H1 (cell line): Measurements from ENCODE around the gene KCNMA1. TPM values are rescaled to one million over a fixed set of nuclear protein-coding genes. Genes with fewer than 3 reads are reported as not detected.

Experiments used
- CTCF ChIA-PET: fragments of 300-600 bp; sonication (Branson Sonifier 250); formaldehyde crosslinking; loops from one replicate; lab custom pipeline; 2021; ENCODE audit not compliant: partially characterized antibody; lab: Charles Lee
- POLR2A ChIA-PET: fragments of 300-600 bp; sonication (Branson Sonifier 250); formaldehyde crosslinking; loops from one replicate; lab custom pipeline; 2021; ENCODE audit warnings: inconsistent platforms; ENCODE audit not compliant: partially characterized antibody; lab: Charles Lee
- DNase-seq, 2 experiments: peaks; one replicate each; pipeline versions ENCODE4 v3.0.0 to v3.0.0-alpha.2; 2010 to 2022; ENCODE audit warnings: low spot score in 2 of 2, low read depth in 1 of 2, mixed read lengths in 1 of 2
- FAIRE-seq: peaks from 2 replicates; lab custom pipeline; 2011; peaks lifted over from hg19 to GRCh38; lab: Jason Lieb, UNC
- H2AFZ ChIP-seq: 2 replicates; pipeline ENCODE4 v1.8.1; 2012; ENCODE audit warnings: low read length, inconsistent platforms
- H2AK5ac ChIP-seq: 2 replicates; pipeline ENCODE4 v1.6.1; 2013; ENCODE audit warnings: low read depth, low read length
- H2BK120ac ChIP-seq: replicated peaks from 2 replicates; pipeline ENCODE3; 2013; ENCODE audit warnings: low read depth, low read length, inconsistent platforms
- H2BK12ac ChIP-seq: 2 replicates; pipeline ENCODE4 v1.6.1; 2013; ENCODE audit warnings: low read depth, low read length
- H2BK15ac ChIP-seq: 2 replicates; pipeline ENCODE4 v1.6.1; 2013; ENCODE audit warnings: low read length
- H2BK20ac ChIP-seq: 2 replicates; pipeline ENCODE4 v1.6.1; 2013; ENCODE audit warnings: low read length
- H2BK5ac ChIP-seq: 2 replicates; pipeline ENCODE4 v1.6.1; 2013; ENCODE audit warnings: low read depth, low read length
- H3K14ac ChIP-seq: 2 replicates; pipeline ENCODE4 v1.6.1; 2013; ENCODE audit warnings: inconsistent platforms; ENCODE audit not compliant: insufficient read length
- H3K18ac ChIP-seq: 2 replicates; pipeline ENCODE4 v1.6.1; 2013; ENCODE audit warnings: low read length; ENCODE audit errors: extremely low read depth
- H3K23ac ChIP-seq: 2 replicates; pipeline ENCODE4 v1.6.1; 2013; ENCODE audit warnings: inconsistent platforms; ENCODE audit not compliant: insufficient read length
- H3K23me2 ChIP-seq: 2 replicates; pipeline ENCODE4 v1.6.1; 2013; ENCODE audit warnings: low read depth, low read length
- H3K27ac ChIP-seq: 2 replicates; pipeline ENCODE4 v1.6.1; 2011; ENCODE audit warnings: low read depth, low read length, inconsistent platforms
- H3K27me3 ChIP-seq, 4 experiments: replicated peaks in 1 of 4; 1 replicate in 1 of 4; 2 replicates in 3 of 4; pipeline versions ENCODE4 v1.6.1 to v1.8.1; 2011 to 2013; ENCODE audit warnings: low read length in 3 of 4, mild to moderate bottlenecking in 3 of 4, inconsistent platforms in 2 of 4, mixed read lengths in 2 of 4, moderate library complexity in 1 of 4; ENCODE audit not compliant: control insufficient read depth in 3 of 4, insufficient read depth in 3 of 4; ENCODE audit errors: extremely low read depth in 1 of 4
- H3K36me3 ChIP-seq, 4 experiments: 2 replicates each; pipeline versions ENCODE4 v1.6.1 to v1.8.1; 2011 to 2013; ENCODE audit warnings: mild to moderate bottlenecking in 4 of 4, low read length in 3 of 4, moderate library complexity in 2 of 4, control low read depth in 1 of 4, inconsistent platforms in 1 of 4; ENCODE audit not compliant: insufficient read depth in 4 of 4, control insufficient read depth in 2 of 4
- H3K4ac ChIP-seq: replicated peaks from 2 replicates; pipeline ENCODE3; 2013; ENCODE audit warnings: low read length, low read depth, mixed read lengths, inconsistent platforms; ENCODE audit not compliant: insufficient read length
- H3K4me1 ChIP-seq, 4 experiments: replicated peaks in 1 of 4; 1 replicate in 1 of 4; 2 replicates in 3 of 4; pipeline versions ENCODE4 v1.6.1 to v1.8.1; 2011 to 2013; ENCODE audit warnings: low read length in 3 of 4, inconsistent platforms in 2 of 4, mixed read lengths in 1 of 4; ENCODE audit not compliant: insufficient read depth in 4 of 4, control insufficient read depth in 3 of 4
- H3K4me2 ChIP-seq, 2 experiments: 2 replicates each; pipeline versions ENCODE4 v1.6.1 to v1.8.1; 2011 to 2013; ENCODE audit warnings: low read depth in 2 of 2, low read length in 2 of 2, control low read depth in 1 of 2, inconsistent platforms in 1 of 2, mild to moderate bottlenecking in 1 of 2; ENCODE audit not compliant: insufficient read depth in 1 of 2
- H3K4me3 ChIP-seq, 4 experiments: fragments of 200-600, 300-600 bp in 1 of 4; sonication (generic), shearing (Covaris generic), sonication (Bioruptor Twin) in 1 of 4; 2 replicates each; pipeline versions ENCODE4 v1.5.1 to v1.8.1; 2011 to 2016; ENCODE audit warnings: low read length in 4 of 4, low read depth in 3 of 4, control low read depth in 2 of 4, inconsistent platforms in 2 of 4, mild to moderate bottlenecking in 2 of 4, mixed read lengths in 1 of 4, moderate library complexity in 1 of 4; ENCODE audit not compliant: insufficient read depth in 2 of 4; ENCODE audit errors: extremely low read depth in 1 of 4
- H3K56ac ChIP-seq: replicated peaks from 2 replicates; pipeline ENCODE3; 2013; ENCODE audit warnings: low read depth, mild to moderate bottlenecking, mixed read lengths, low read length, inconsistent platforms; ENCODE audit not compliant: insufficient read length
- H3K79me1 ChIP-seq: 2 replicates; pipeline ENCODE4 v1.6.1; 2013; ENCODE audit warnings: low read depth, low read length, control low read depth
- H3K79me2 ChIP-seq, 2 experiments: 2 replicates each; pipeline versions ENCODE4 v1.6.1 to v1.8.1; 2012 to 2013; ENCODE audit warnings: low read length in 2 of 2, mild to moderate bottlenecking in 2 of 2, inconsistent platforms in 1 of 2; ENCODE audit not compliant: insufficient read depth in 2 of 2, control insufficient read depth in 1 of 2
- H3K9ac ChIP-seq, 4 experiments: replicated peaks in 1 of 4; 1 replicate in 1 of 4; 2 replicates in 3 of 4; pipeline versions ENCODE4 v1.6.1 to v1.8.1; 2011 to 2013; ENCODE audit warnings: low read depth in 3 of 4, low read length in 3 of 4, control low read depth in 2 of 4, mild to moderate bottlenecking in 2 of 4, moderate library complexity in 2 of 4, inconsistent platforms in 1 of 4; ENCODE audit errors: extremely low read depth in 1 of 4
- H3K9me3 ChIP-seq, 2 experiments: 2 replicates each; pipeline versions ENCODE4 v1.6.1 to v1.8.1; 2012 to 2013; ENCODE audit warnings: mild to moderate bottlenecking in 2 of 2, moderate library complexity in 2 of 2, control low read depth in 1 of 2, inconsistent platforms in 1 of 2, low read depth in 1 of 2, low read length in 1 of 2, mixed read lengths in 1 of 2; ENCODE audit not compliant: insufficient read depth in 2 of 2
- H4K20me1 ChIP-seq, 2 experiments: replicated peaks in 1 of 2; 2 replicates each; pipeline versions ENCODE3 to v1.8.1; 2011 to 2013; ENCODE audit warnings: inconsistent platforms in 2 of 2, low read length in 2 of 2, mild to moderate bottlenecking in 1 of 2; ENCODE audit not compliant: insufficient read depth in 2 of 2, control insufficient read depth in 1 of 2
- H4K5ac ChIP-seq: 2 replicates; pipeline ENCODE4 v1.6.1; 2013; ENCODE audit warnings: low read length, low read depth, mixed read lengths, inconsistent platforms; ENCODE audit not compliant: insufficient read length
- H4K8ac ChIP-seq: 2 replicates; pipeline ENCODE4 v1.8.0; 2013; ENCODE audit warnings: mild to moderate bottlenecking, moderate library complexity, low read length, inconsistent platforms; ENCODE audit not compliant: insufficient read depth; ENCODE audit errors: extremely low read depth
- H4K91ac ChIP-seq: replicated peaks from 2 replicates; pipeline ENCODE3; 2013; ENCODE audit warnings: low read length, mixed read lengths, inconsistent platforms; ENCODE audit not compliant: insufficient read length
- NRF1 ChIP-seq: IDR thresholded peaks from 2 replicates; pipeline ENCODE4 v1.6.1; 2011; ENCODE audit warnings: mild to moderate bottlenecking, low read depth, low read length, improper control_type of control experiment
- SAP30 ChIP-seq: fragments of 300-600 bp; sonication (generic); IDR thresholded peaks from 2 replicates; pipeline ENCODE4 v1.7.1; 2012; ENCODE audit warnings: low read length, moderate library complexity, mild to moderate bottlenecking, inconsistent platforms; ENCODE audit not compliant: insufficient read depth, insufficient replicate concordance
- SIRT6 ChIP-seq: IDR thresholded peaks from one replicate; pipeline ENCODE4 v1.7.1; 2012; ENCODE audit warnings: low read length, inconsistent platforms
- SIX5 ChIP-seq: IDR thresholded peaks from 2 replicates; pipeline ENCODE4 v1.6.1; 2011; ENCODE audit warnings: mild to moderate bottlenecking, low read depth, low read length
- WGBS, 2 experiments: shearing (Covaris generic) in 1 of 2; methylation state at CpG; one replicate each; pipeline versions ENCODE4 v1.1.6 to v1.1.7; 2013 to 2015; ENCODE audit warnings: low lambda C conversion rate in 2 of 2, mixed read lengths in 2 of 2, inconsistent platforms in 1 of 2, low coverage in 1 of 2, missing lambda C conversion rate in 1 of 2; ENCODE audit not compliant: insufficient replicate concordance in 2 of 2, insufficient coverage in 1 of 2, insufficient read length in 1 of 2; ENCODE audit errors: extremely low coverage in 1 of 2, missing lambda C conversion rate in 1 of 2; 5-methylcytosine and 5-hydroxymethylcytosine counted together
- polyA plus RNA-seq, 7 experiments: library from polyadenylated mRNA; depleted of rRNA in 3 of 7; stranded (reverse) in 5 of 7; unstranded in 2 of 7; fragments of >200 nt in 5 of 7; fragments of 200-250 nt in 2 of 7; gene quantifications; 1 replicate in 5 of 7; 2 replicates in 1 of 7; 4 replicates in 1 of 7; pipeline versions ENCODE4 v1.2.1 to v1.2.3, GENCODE V29; 2011 to 2013; ENCODE audit warnings: missing spikeins in 2 of 7, mixed read lengths in 2 of 7
- total RNA-seq: library from RNA; stranded (reverse); fragmentation: NEBNext Ultra II Directional; extraction: Animal tissue kit (Norgen Biotek cat#: 25700); gene quantifications from 2 replicates; pipeline ENCODE4 v1.2.1, GENCODE V29; 2021

KCNMA1 gene
- total and polyA plus RNA-seq, 2 of the 8 experiments (the other 6 are each of a cell fraction or from before 2014, with no cell fraction given) = 10.2 to 11.1 TPM

DNA sequence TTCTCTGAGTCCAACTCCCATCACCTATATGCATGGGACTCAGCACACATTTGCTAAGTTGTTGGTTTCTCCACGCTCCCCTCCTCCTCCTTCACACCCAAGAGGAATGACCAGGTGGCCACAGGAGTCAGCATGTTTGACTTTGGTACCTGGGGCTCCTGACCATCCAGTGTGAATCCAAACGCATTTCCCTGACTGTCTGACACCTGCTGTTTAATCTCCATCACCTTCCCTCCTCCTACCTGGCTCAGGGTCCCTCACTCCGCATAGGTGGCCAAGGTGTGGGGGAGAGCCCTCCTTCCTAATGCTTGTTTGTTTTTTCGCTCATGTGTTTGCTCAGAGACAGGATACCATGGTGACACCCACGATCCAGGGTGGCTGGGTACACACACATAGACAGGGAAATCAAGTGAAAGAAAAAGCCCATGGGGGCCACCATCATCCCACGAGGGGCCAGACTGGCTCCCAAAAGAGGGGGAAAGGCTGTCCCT, 194.9 kb downstream of the KCNMA1 start:
- Histone ChIP-seq H3K27me3 (no peaks in the 10 kb centered on the region), H3K23ac (no peak overlapping the region)
- POLR2A ChIA-PET = no interaction called here
- TF ChIP-seq SIRT6 = no peak
- TF ChIP-seq NRF1 = no peak
- TF ChIP-seq SIX5 = no peak
- TF ChIP-seq SAP30 = no peak
- TF ChIP-seq, all 59 proteins: peak for 0
- H3K79me1 ChIP-seq = no peaks in the 10 kb centered on the region
- CTCF ChIA-PET = interaction anchor here (1.8 to 2.8 kb wide), 2 partner anchors 13 kb away, joined by 5 to 16 read pairs; no protein-coding TSS in a partner anchor
- H2BK120ac ChIP-seq = no peak overlapping the region
- no peak overlapping the region for H3K27ac ChIP-seq
- no peaks in the 10 kb centered on the region for H3K9me3 ChIP-seq
- WGBS, 2 experiments = 87% methylated on average over 6 of the region's 6 CpGs; no CpG with 5 or more reads in 1 of the 2 experiments
- H3K14ac ChIP-seq = no peak overlapping the region
- no peak overlapping the region for H2AK5ac ChIP-seq
- no peaks in the 10 kb centered on the region for H3K79me2 ChIP-seq
- no peaks in the 10 kb centered on the region for H4K20me1 ChIP-seq
- H2BK20ac ChIP-seq = no peak overlapping the region
- H2AFZ ChIP-seq = no peak overlapping the region
- H3K4ac ChIP-seq = no peak overlapping the region
- FAIRE-seq = no peak
- no peak overlapping the region for H3K18ac ChIP-seq
- H4K91ac ChIP-seq = no peak overlapping the region
- no peak overlapping the region for H4K5ac ChIP-seq
- H3K23me2 ChIP-seq = no peaks in the 10 kb centered on the region; the same call in 1 of the 2 replicates
- no peak overlapping the region for H3K4me2 ChIP-seq
- no peaks in the 10 kb centered on the region for H3K36me3 ChIP-seq
- DNase-seq = no peak
- no peak overlapping the region for H3K4me3 ChIP-seq
- H2BK5ac ChIP-seq = no peak overlapping the region
- H3K56ac ChIP-seq = no peak overlapping the region
- no peak overlapping the region for H2BK12ac ChIP-seq
- H4K8ac ChIP-seq = no peak overlapping the region
- no peak overlapping the region for H3K9ac ChIP-seq
- peaks cover 0 to 3% (median 0%) of the 10 kb centered on the region in 4 experiments; a peak in 1 of 7 replicates for H3K4me1 ChIP-seq
- no peak overlapping the region for H2BK15ac ChIP-seq
